ENCODE results near the gene CCDC192. TPM values are rescaled to one million over a fixed set of nuclear protein-coding genes. Genes with fewer than 3 reads are reported as not detected.

CCDC192 gene
- total RNA-seq, 1 donor from 2014 or later, result not detected

DNA sequence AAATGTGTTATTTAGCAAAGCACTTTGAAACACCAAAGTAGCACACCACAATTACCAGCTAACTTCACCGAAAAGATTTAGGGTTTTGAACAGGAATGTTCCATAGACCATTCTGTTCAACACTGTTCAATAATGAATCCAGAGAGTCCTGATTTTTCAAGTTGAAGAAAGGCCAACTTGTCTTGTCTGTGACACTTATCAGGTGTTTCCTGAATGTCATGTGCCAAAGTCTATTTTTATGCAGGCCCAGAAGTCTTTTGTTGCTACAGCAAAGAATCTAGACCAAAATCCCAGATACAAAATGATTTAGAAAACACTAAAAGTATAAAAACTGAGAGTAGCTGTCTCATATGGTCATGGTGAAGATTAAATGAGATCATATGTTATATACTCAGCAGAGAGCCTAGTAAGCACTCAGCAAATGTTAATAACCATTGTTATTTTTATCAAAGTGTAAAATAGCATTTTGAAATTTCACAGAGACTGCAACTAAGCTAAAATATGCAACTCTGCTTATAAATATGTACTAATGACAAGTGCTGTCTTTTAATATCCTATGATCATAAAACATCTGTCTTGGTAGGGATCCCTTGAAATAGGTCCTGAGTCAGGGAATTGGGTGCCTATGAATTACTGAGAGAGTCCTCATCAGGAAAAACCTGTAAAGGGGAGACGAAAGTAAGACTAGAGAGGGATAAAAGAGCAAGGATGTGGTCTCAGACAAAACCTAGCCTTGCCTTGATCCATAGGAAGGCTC lies 258.0 kb downstream of the CCDC192 start:
- Histone ChIP-seq H3K36me3 (no peaks in the 10 kb centered on the region), H3K27ac (no peak overlapping the region), H3K4me3 (no peak overlapping the region), H3K4me1 (peaks cover 14% of the 10 kb centered on the region), H3K9me3 (no peaks in the 10 kb centered on the region), H3K27me3 (no peaks in the 10 kb centered on the region)
- no peak for DNase-seq (ENCODE audit: extremely low spot score in 2 of 2)
- no peak for TF ChIP-seq POLR2AphosphoS5 (IDR thresholded peaks at IDR 0.05; ENCODE audit: insufficient read depth in 1 of 2, low read depth in 1 of 2)
- no peak for TF ChIP-seq POLR2A (IDR thresholded peaks at IDR 0.05)
- TF ChIP-seq, protein P1, sequence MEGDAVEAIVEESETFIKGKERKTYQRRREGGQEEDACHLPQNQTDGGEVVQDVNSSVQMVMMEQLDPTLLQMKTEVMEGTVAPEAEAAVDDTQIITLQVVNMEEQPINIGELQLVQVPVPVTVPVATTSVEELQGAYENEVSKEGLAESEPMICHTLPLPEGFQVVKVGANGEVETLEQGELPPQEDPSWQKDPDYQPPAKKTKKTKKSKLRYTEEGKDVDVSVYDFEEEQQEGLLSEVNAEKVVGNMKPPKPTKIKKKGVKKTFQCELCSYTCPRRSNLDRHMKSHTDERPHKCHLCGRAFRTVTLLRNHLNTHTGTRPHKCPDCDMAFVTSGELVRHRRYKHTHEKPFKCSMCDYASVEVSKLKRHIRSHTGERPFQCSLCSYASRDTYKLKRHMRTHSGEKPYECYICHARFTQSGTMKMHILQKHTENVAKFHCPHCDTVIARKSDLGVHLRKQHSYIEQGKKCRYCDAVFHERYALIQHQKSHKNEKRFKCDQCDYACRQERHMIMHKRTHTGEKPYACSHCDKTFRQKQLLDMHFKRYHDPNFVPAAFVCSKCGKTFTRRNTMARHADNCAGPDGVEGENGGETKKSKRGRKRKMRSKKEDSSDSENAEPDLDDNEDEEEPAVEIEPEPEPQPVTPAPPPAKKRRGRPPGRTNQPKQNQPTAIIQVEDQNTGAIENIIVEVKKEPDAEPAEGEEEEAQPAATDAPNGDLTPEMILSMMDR (IDR thresholded peaks at IDR 0.05), result no peak
- intact Hi-C loops (cut with DNase I), result no loop called here

- no peak overlapping the region for H3K4me3 ChIP-seq
- H3K36me3 ChIP-seq, result no peaks in the 10 kb centered on the region
- no peak overlapping the region for H3K27ac ChIP-seq
- no peaks in the 10 kb centered on the region for H3K9me3 ChIP-seq
- TF ChIP-seq, protein P1 (IDR thresholded peaks at IDR 0.05), result no peak
- TF ChIP-seq POLR2A (IDR thresholded peaks at IDR 0.05) (no peak), POLR2AphosphoS5 (IDR thresholded peaks at IDR 0.05; ENCODE audit: insufficient read depth in 1 of 2, low read depth in 1 of 2) (no peak)
- no peak for DNase-seq (ENCODE audit: extremely low spot score in 2 of 2)
- H3K27me3 ChIP-seq, result no peaks in the 10 kb centered on the region
- intact Hi-C loops (cut with DNase I), result no loop called here
- peaks cover 14% of the 10 kb centered on the region for H3K4me1 ChIP-seq
These were observed 258.6 kb downstream of the CCDC192 start for GRCh38 chr5:127961763-127962145.

DNA sequence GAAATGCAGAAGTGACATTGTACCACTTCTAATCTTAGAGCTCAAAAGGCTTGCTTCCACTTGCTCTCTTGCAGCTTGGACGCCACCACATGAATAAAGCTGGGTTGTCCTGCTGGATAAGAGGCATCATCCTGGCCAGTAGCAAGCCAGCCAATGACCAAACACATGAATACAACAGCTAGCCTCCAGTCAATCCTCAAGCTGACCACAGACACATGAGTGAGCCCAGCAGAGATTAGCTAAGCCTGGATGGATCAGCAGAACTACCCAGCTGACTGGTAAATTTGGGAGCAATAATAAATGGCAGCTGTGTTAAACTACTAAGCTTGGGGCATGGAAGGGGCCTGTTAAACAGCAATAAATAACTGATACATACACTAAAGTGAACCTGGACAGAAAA lies 259.3 kb downstream of the CCDC192 start:
- no peaks in the 10 kb centered on the region for H3K36me3 ChIP-seq

GRCh38 chr5:127963233-127963632 lies 260.0 kb downstream of the CCDC192 start:
- intact Hi-C loops (cut with DNase I), result no loop called here
- H3K36me3 ChIP-seq, result no peaks in the 10 kb centered on the region
- TF ChIP-seq, protein P1 (IDR thresholded peaks at IDR 0.05), result no peak
- TF ChIP-seq POLR2A (IDR thresholded peaks at IDR 0.05), result no peak
- TF ChIP-seq POLR2AphosphoS5 (IDR thresholded peaks at IDR 0.05; ENCODE audit: insufficient read depth in 1 of 2, low read depth in 1 of 2), result no peak
- no peaks in the 10 kb centered on the region for H3K27me3 ChIP-seq
- no peak overlapping the region for H3K4me3 ChIP-seq
- peaks cover 14% of the 10 kb centered on the region for H3K4me1 ChIP-seq
- no peaks in the 10 kb centered on the region for H3K9me3 ChIP-seq
- DNase-seq (ENCODE audit: extremely low spot score in 2 of 2), result no peak
- no peak overlapping the region for H3K27ac ChIP-seq

More for the DNA sequence above, 259.3 kb downstream of the CCDC192 start:
- H3K27me3 ChIP-seq, result no peaks in the 10 kb centered on the region
- no peak for DNase-seq (ENCODE audit: extremely low spot score in 2 of 2)
- H3K9me3 ChIP-seq, result no peaks in the 10 kb centered on the region
- H3K4me1 ChIP-seq, result peaks cover 14% of the 10 kb centered on the region
- no peak overlapping the region for H3K27ac ChIP-seq
- intact Hi-C loops (cut with DNase I), result no loop called here
- no peak overlapping the region for H3K4me3 ChIP-seq
- TF ChIP-seq, protein P1 (IDR thresholded peaks at IDR 0.05), result no peak
- no peak for TF ChIP-seq POLR2AphosphoS5 (IDR thresholded peaks at IDR 0.05; ENCODE audit: insufficient read depth in 1 of 2, low read depth in 1 of 2)
- no peak for TF ChIP-seq POLR2A (IDR thresholded peaks at IDR 0.05)

GRCh38 chr5:127963931-127964330 lies 260.7 kb downstream of the CCDC192 start:
- no peak for DNase-seq (ENCODE audit: extremely low spot score in 2 of 2)
- TF ChIP-seq POLR2AphosphoS5 (IDR thresholded peaks at IDR 0.05; ENCODE audit: insufficient read depth in 1 of 2, low read depth in 1 of 2) (no peak), POLR2A (IDR thresholded peaks at IDR 0.05) (no peak)
- TF ChIP-seq, protein P1 (IDR thresholded peaks at IDR 0.05), result no peak
- H3K27me3 ChIP-seq, result no peaks in the 10 kb centered on the region
- no peaks in the 10 kb centered on the region for H3K36me3 ChIP-seq
- H3K4me3 ChIP-seq, result no peak overlapping the region
- peaks cover 12% of the 10 kb centered on the region for H3K4me1 ChIP-seq
- intact Hi-C loops (cut with DNase I), result no loop called here
- H3K9me3 ChIP-seq, result no peaks in the 10 kb centered on the region
- no peak overlapping the region for H3K27ac ChIP-seq

Data from vagina (tissue), 2 donors.